ENCODE results near the gene DMRTB1. TPM values are rescaled to one million over a fixed set of nuclear protein-coding genes. Genes with fewer than 3 reads are reported as not detected.

The DMRTB1 gene
- total and polyA plus RNA-seq, 9 of the 15 experiments (the other 6 are each of a cell fraction or from before 2014, with no cell fraction given): 0.06 to 0.35 (median 0.13) TPM; not detected in 3

GRCh38 chr1:53460211-53460634 lies 1.0 kb downstream of the DMRTB1 start (continued):
- TF ChIP-seq MYBL2 (IDR thresholded peaks at IDR 0.05; ENCODE audit: low read depth) (no peak), MYBL2 (CRISPR knock-in tag; IDR thresholded peaks at IDR 0.05; ENCODE audit: borderline replicate concordance) (no peak), OTX1 (CRISPR knock-in tag; IDR thresholded peaks at IDR 0.05) (no peak), PRMT5 (CRISPR knock-in tag; IDR thresholded peaks at IDR 0.05) (no peak), ZNF592 (IDR thresholded peaks at IDR 0.05) (peak; percentile 58; the same call in 1 of the 2 replicates), STAT6 (CRISPR knock-in tag; IDR thresholded peaks at IDR 0.05) (no peak), ZNF717 (CRISPR knock-in tag; IDR thresholded peaks at IDR 0.05) (no peak), JUNB (CRISPR knock-in tag; conservative IDR thresholded peaks at IDR 0.05) (no peak), SFPQ (IDR thresholded peaks at IDR 0.05; ENCODE audit: low read depth, low read length) (no peak), KLF16 (IDR thresholded peaks at IDR 0.05) (no peak), MEIS2 (IDR thresholded peaks at IDR 0.05; ENCODE audit: partially characterized antibody) (peak; percentile 80), ZKSCAN1 (IDR thresholded peaks at IDR 0.05; ENCODE audit: low read depth, low read length) (0 out of 2 replicates have a peak, but pooled peaks have one; percentile 49), ZNF175 (CRISPR knock-in tag; IDR thresholded peaks at IDR 0.05; ENCODE audit: low read depth) (0 out of 2 replicates have a peak, but pooled peaks have one; percentile 48), MNT (conservative IDR thresholded peaks at IDR 0.05) (no peak), PML (IDR thresholded peaks at IDR 0.05; ENCODE audit: low read length) (no peak), GTF2A2 (tag; IDR thresholded peaks at IDR 0.05) (no peak), USF1 (CRISPR knock-in tag; IDR thresholded peaks at IDR 0.05) (peak; percentile 46), RB1 (IDR thresholded peaks at IDR 0.05; ENCODE audit: low read depth) (peak; percentile 60; the same call in 1 of the 2 replicates)

Data from K562 (cell line).